PC-3 (cell line): Measurements from ENCODE around the gene DIAPH1. TPM values are rescaled to one million over a fixed set of nuclear protein-coding genes. Genes with fewer than 3 reads are reported as not detected.

ENCODE experiments used
- ATAC-seq: fragments of 200-7000 bp; cut with Tn5 transposase; 2 replicates; pipeline ENCODE4 v1.9.1; 2020; ENCODE audit warnings: mild to moderate bottlenecking, moderate library complexity
- BruUV-seq: library from RNA; stranded (reverse); fragments of 400-500 nt; replicated peaks from 2 replicates; lab custom pipeline; 2021; lab: Mats Ljungman, UMichigan
- CTCF ChIA-PET: fragments of 300-600 bp; sonication (Branson Sonifier 250); formaldehyde crosslinking; loops from one replicate; lab custom pipeline; 2022; ENCODE audit warnings: antibody characterized with exemption; lab: Charles Lee
- POLR2A ChIA-PET: fragments of 300-600 bp; sonication (Branson Sonifier 250); formaldehyde crosslinking; loops from one replicate; lab custom pipeline; 2022; ENCODE audit warnings: antibody characterized with exemption; ENCODE audit not compliant: unreplicated experiment; lab: Charles Lee
- DNase-seq: peaks from one replicate; pipeline ENCODE4 v3.0.0-alpha.2; 2015
- H2AFZ ChIP-seq: fragments of 300-600 bp; sonication (generic); 2 replicates; pipeline ENCODE4 v1.6.0; 2016; ENCODE audit warnings: antibody characterized with exemption, low read length
- H3F3A ChIP-seq: fragments of 300-600 bp; sonication (generic); one replicate; pipeline ENCODE4 v1.6.0; 2017; ENCODE audit warnings: antibody characterized with exemption, low read length, control low read depth, mild to moderate bottlenecking; ENCODE audit not compliant: unreplicated experiment
- H3K27ac ChIP-seq: fragments of 300-600 bp; sonication (generic); 2 replicates; pipeline ENCODE4 v1.5.1; 2016; ENCODE audit warnings: mild to moderate bottlenecking, low read length
- H3K27me3 ChIP-seq: fragments of 300-600 bp; sonication (generic); 2 replicates; pipeline ENCODE4 v1.6.1; 2016; ENCODE audit warnings: low read length, mixed read lengths
- H3K36me3 ChIP-seq: fragments of 300-600 bp; sonication (generic); 2 replicates; pipeline ENCODE4 v1.6.1; 2016; ENCODE audit warnings: low read depth, mixed run types, low read length, mixed read lengths
- H3K4me1 ChIP-seq: fragments of 300-600 bp; sonication (generic); 2 replicates; pipeline ENCODE4 v1.5.1; 2016; ENCODE audit warnings: low read length; ENCODE audit not compliant: insufficient read depth
- H3K4me2 ChIP-seq: fragments of 300-600 bp; sonication (generic); 2 replicates; pipeline ENCODE4 v1.6.0; 2016; ENCODE audit warnings: low read length
- H3K4me3 ChIP-seq: fragments of 300-600 bp; sonication (generic); 2 replicates; pipeline ENCODE4 v1.5.1; 2016; ENCODE audit warnings: mild to moderate bottlenecking, low read length, mixed read lengths
- H3K79me2 ChIP-seq: fragments of 300-600 bp; sonication (generic); 2 replicates; pipeline ENCODE4 v1.6.1; 2017; ENCODE audit warnings: low read length, mixed read lengths
- H3K9ac ChIP-seq: fragments of 300-600 bp; sonication (generic); 2 replicates; pipeline ENCODE4 v1.6.0; 2016; ENCODE audit warnings: mild to moderate bottlenecking, low read length
- H3K9me2 ChIP-seq: fragments of 300-600 bp; sonication (generic); replicated peaks from 2 replicates; pipeline ENCODE4 v1.6.1; 2016; ENCODE audit warnings: mixed run types, low read length, mixed read lengths
- H3K9me3 ChIP-seq: fragments of 300-600 bp; sonication (generic); 2 replicates; pipeline ENCODE4 v1.6.1; 2016; ENCODE audit warnings: low read length, mixed read lengths
- H4K20me1 ChIP-seq: fragments of 300-600 bp; sonication (generic); 2 replicates; pipeline ENCODE4 v1.6.1; 2016; ENCODE audit warnings: low read length, mixed read lengths
- EZH2 ChIP-seq: fragments of 300-600 bp; sonication (generic); IDR thresholded peaks from one replicate; pipeline ENCODE4 v1.6.1; 2017; ENCODE audit warnings: antibody characterized with exemption, mild to moderate bottlenecking, low read length; ENCODE audit not compliant: unreplicated experiment
- EZH2phosphoT487 ChIP-seq: fragments of 300-600 bp; sonication (generic); IDR thresholded peaks from 2 replicates; pipeline ENCODE4 v1.6.1; 2018; ENCODE audit warnings: mild to moderate bottlenecking, antibody characterized with exemption, low read length, borderline replicate concordance
- intact Hi-C: fragments of 100-400 bp; cut with micrococcal nuclease; formaldehyde crosslinking; loops from 2 replicates; pipeline ENCODE4 v1.9.0; 2023
- total RNA-seq: library from RNA; depleted of rRNA; stranded (reverse); fragments of >200 nt; gene quantifications from 2 replicates; pipeline ENCODE4 v1.2.3, GENCODE V29; 2014
- TF ChIP-seq, protein P1 (sequence below): fragments of 300-600 bp; sonication (generic); conservative IDR thresholded peaks from 2 replicates; pipeline ENCODE4 v1.5.1; 2017; ENCODE audit warnings: antibody characterized with exemption, low read depth, mild to moderate bottlenecking, low read length

The DIAPH1 gene
- total RNA-seq, 1 experiment from 2014 or later = 51.9 TPM

DNA sequence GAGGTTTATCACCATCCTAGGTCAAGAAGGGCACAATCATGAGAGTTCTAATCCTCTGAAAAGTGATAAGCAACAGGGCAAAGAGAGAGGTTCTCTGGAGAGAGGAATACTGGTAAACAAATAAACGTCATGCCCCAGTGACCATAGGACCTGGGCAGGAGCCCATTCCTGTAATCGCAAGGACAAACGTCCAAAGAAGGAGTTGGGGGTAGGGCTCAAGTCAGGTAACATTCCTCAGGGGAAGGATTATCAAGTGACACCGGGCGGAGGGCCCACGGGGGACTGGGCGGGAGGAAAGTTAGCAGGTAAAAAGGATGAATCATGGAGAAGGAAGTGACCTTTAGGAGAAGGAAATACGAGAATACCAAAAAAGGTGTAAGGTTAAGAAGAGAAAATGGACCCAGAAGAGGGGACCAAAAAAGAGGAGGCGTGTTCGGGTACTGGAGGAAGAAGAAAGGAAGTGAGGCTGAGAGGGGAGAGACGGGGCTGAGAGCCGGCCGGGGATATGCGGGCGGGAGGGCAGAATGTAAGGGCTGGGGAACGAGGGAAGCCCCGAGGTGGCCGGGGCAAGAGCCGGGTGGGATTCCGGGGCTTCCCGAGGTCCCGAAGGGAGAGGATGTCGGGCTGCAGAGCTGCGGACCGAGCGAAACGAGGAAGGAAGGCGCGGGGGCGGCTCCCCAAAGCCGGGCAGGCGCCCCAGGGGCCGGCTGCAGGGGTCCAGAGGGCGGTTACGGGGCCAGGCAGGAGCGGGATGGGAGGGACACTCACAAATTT is 583 bp downstream of the DIAPH1 start:
- Histone ChIP-seq H3K4me1 (peaks cover 17% of the 10 kb centered on the region; the same call in 1 of the 2 replicates), H3K27ac (peak overlapping the region; percentile 86), H3F3A (no peaks in the 10 kb centered on the region), H3K9me2 (no peaks in the 10 kb centered on the region), H3K4me2 (peak overlapping the region; percentile 93), H3K9ac (peak overlapping the region; percentile 98), H3K27me3 (no peaks in the 10 kb centered on the region), H2AFZ (peak overlapping the region; percentile 69; the same call in 1 of the 2 replicates), H3K79me2 (peaks cover 54% of the 10 kb centered on the region), H4K20me1 (peaks cover 32% of the 10 kb centered on the region), H3K36me3 (peaks cover 2% of the 10 kb centered on the region; the same call in 1 of the 2 replicates), H3K9me3 (no peaks in the 10 kb centered on the region), H3K4me3 (peak overlapping the region; percentile 95)
- TF ChIP-seq EZH2 (no peak), EZH2phosphoT487 (no peak)
- TF ChIP-seq, protein P1, sequence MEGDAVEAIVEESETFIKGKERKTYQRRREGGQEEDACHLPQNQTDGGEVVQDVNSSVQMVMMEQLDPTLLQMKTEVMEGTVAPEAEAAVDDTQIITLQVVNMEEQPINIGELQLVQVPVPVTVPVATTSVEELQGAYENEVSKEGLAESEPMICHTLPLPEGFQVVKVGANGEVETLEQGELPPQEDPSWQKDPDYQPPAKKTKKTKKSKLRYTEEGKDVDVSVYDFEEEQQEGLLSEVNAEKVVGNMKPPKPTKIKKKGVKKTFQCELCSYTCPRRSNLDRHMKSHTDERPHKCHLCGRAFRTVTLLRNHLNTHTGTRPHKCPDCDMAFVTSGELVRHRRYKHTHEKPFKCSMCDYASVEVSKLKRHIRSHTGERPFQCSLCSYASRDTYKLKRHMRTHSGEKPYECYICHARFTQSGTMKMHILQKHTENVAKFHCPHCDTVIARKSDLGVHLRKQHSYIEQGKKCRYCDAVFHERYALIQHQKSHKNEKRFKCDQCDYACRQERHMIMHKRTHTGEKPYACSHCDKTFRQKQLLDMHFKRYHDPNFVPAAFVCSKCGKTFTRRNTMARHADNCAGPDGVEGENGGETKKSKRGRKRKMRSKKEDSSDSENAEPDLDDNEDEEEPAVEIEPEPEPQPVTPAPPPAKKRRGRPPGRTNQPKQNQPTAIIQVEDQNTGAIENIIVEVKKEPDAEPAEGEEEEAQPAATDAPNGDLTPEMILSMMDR = no peak
- no TSS peak for BruUV-seq
- intact Hi-C loops = loop anchor here (2.0 kb wide), 1 partner anchor 19 kb away; the partner anchor contains the start of genes HDAC3 and RELL2
- POLR2A ChIA-PET = interaction anchor here (0.5 to 0.9 kb wide), 2 partner anchors 18 to 1071 kb away, joined by 3 to 4 read pairs; partner anchors contain the start of genes EIF4EBP3, HDAC3 and RELL2
- CTCF ChIA-PET = interaction anchor here (0.6 to 2.3 kb wide), 4 partner anchors 14 to 26 kb away, joined by 5 to 96 read pairs (median 12); partner anchors contain the start of genes HDAC3 and RELL2
- ATAC-seq = peak; percentile 25
- DNase-seq = peak; percentile 76

DNA sequence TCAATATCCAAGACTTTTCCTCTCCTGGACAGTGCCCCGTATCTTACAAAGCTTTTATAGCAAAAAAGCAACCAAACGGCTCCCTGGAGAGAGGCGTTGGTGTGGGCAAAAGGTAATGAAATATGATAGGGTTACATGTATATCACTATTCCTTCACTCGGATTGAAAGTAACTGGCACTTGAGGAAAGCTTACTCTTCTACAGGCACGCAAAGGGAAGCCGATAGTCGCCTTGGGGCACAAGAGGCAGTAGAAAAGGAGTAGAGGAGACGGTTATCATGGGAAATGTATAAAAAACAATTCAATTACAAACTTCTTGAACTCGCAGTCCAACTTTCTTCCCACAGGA is 1.1 kb downstream of the DIAPH1 start:
- H3K79me2 ChIP-seq = peaks cover 60% of the 10 kb centered on the region
- H4K20me1 ChIP-seq = peaks cover 36% of the 10 kb centered on the region
- no peaks in the 10 kb centered on the region; the same call in 1 of the 2 replicates for H3K36me3 ChIP-seq
- H3K27me3 ChIP-seq = no peaks in the 10 kb centered on the region
- H3F3A ChIP-seq = no peaks in the 10 kb centered on the region
- peak overlapping the region; percentile 95 for H3K4me3 ChIP-seq
- no peak overlapping the region for H2AFZ ChIP-seq
- no peak for TF ChIP-seq EZH2phosphoT487
- TF ChIP-seq EZH2 = no peak
- TF ChIP-seq, protein P1 = no peak
- intact Hi-C loops = loop anchor here (2.0 kb wide), 1 partner anchor 19 kb away; the partner anchor contains the start of genes HDAC3 and RELL2
- peak; percentile 22 for DNase-seq
- ATAC-seq = peak; percentile 9; the same call in 1 of the 2 replicates
- H3K4me1 ChIP-seq = peaks cover 17% of the 10 kb centered on the region; the same call in 1 of the 2 replicates
- H3K9me3 ChIP-seq = no peaks in the 10 kb centered on the region
- peak overlapping the region; percentile 93 for H3K4me2 ChIP-seq
- H3K9me2 ChIP-seq = no peaks in the 10 kb centered on the region
- BruUV-seq = TSS peak; percentile 46
- CTCF ChIA-PET = interaction anchor here (2.1 kb wide), 1 partner anchor 26 kb away, joined by 16 read pairs; no protein-coding TSS in a partner anchor
- POLR2A ChIA-PET = no interaction called here
- peak overlapping the region; percentile 98 for H3K9ac ChIP-seq
- peak overlapping the region; percentile 86 for H3K27ac ChIP-seq
